GM12878 (cell line): ENCODE results near the gene POLR3A. TPM values are rescaled to one million over a fixed set of nuclear protein-coding genes. Genes with fewer than 3 reads are reported as not detected.

ENCODE experiments used
- BACH1 ChIP-seq: fragments of 450-650 bp; IDR thresholded peaks from 2 replicates; pipeline ENCODE4 v1.6.1; 2017; ENCODE audit warnings: mild to moderate bottlenecking, borderline replicate concordance
- BCL11A ChIP-seq: IDR thresholded peaks from 2 replicates; pipeline ENCODE4 v1.6.1; 2011; ENCODE audit warnings: low read depth, low read length
- BHLHE40 ChIP-seq, 2 experiments: fragments of 450-650 bp in 1 of 2; IDR thresholded peaks; 2 replicates each; pipeline ENCODE4 v1.6.1; 2011 to 2017; ENCODE audit warnings: low read depth in 2 of 2, borderline replicate concordance in 1 of 2, improper control_type of control experiment in 1 of 2, low read length in 1 of 2, mild to moderate bottlenecking in 1 of 2
- BRCA1 ChIP-seq: IDR thresholded peaks from 2 replicates; pipeline ENCODE4 v1.6.1; 2011; ENCODE audit warnings: low read depth, low read length, improper control_type of control experiment
- CHD1 ChIP-seq: IDR thresholded peaks from 2 replicates; pipeline ENCODE4 v1.6.1; 2012; ENCODE audit warnings: low read depth, low read length, improper control_type of control experiment
- CHD2 ChIP-seq: IDR thresholded peaks from 2 replicates; pipeline ENCODE4 v1.6.1; 2011; ENCODE audit warnings: low read depth, low read length, improper control_type of control experiment, borderline replicate concordance
- DPF2 ChIP-seq: fragments of 450-650 bp; IDR thresholded peaks from 2 replicates; pipeline ENCODE4 v1.6.1; 2017; ENCODE audit warnings: mild to moderate bottlenecking
- ETV6 ChIP-seq, 2 experiments: fragments of 450-650 bp in 1 of 2; IDR thresholded peaks in 1 of 2; conservative IDR thresholded peaks in 1 of 2; 2 replicates each; pipeline ENCODE4 v1.6.1; 2014; ENCODE audit warnings: antibody characterized with exemption in 1 of 2, borderline replicate concordance in 1 of 2, low read depth in 1 of 2, mild to moderate bottlenecking in 1 of 2, moderate library complexity in 1 of 2
- HDGF ChIP-seq: fragments of 450-650 bp; IDR thresholded peaks from 2 replicates; pipeline ENCODE4 v1.6.1; 2016; ENCODE audit warnings: antibody characterized with exemption
- HSF1 ChIP-seq: fragments of 150-350 bp; IDR thresholded peaks from 2 replicates; pipeline ENCODE4 v1.6.1; 2014; ENCODE audit warnings: mild to moderate bottlenecking, low read depth, low read length
- MLLT1 ChIP-seq: fragments of 450-650 bp; IDR thresholded peaks from 2 replicates; pipeline ENCODE4 v1.6.1; 2016; ENCODE audit warnings: mild to moderate bottlenecking
- NR2C1 ChIP-seq: fragments of 450-650 bp; IDR thresholded peaks from 2 replicates; pipeline ENCODE4 v1.6.1; 2017; ENCODE audit warnings: antibody characterized with exemption, mild to moderate bottlenecking, moderate library complexity
- NR2F1 ChIP-seq: fragments of 450-650 bp; conservative IDR thresholded peaks from 2 replicates; pipeline ENCODE4 v1.6.1; 2017; ENCODE audit warnings: mild to moderate bottlenecking
- PAX8 ChIP-seq: fragments of 450-650 bp; IDR thresholded peaks from 2 replicates; pipeline ENCODE4 v1.6.1; 2017; ENCODE audit warnings: mild to moderate bottlenecking, moderate library complexity
- PKNOX1 ChIP-seq: fragments of 450-650 bp; IDR thresholded peaks from 2 replicates; pipeline ENCODE4 v1.6.1; 2016; ENCODE audit warnings: mild to moderate bottlenecking
- RELB ChIP-seq: fragments of 450-650 bp; IDR thresholded peaks from 2 replicates; pipeline ENCODE4 v1.6.1; 2017; ENCODE audit warnings: low read depth, mild to moderate bottlenecking, moderate library complexity
- SIN3A ChIP-seq: IDR thresholded peaks from 2 replicates; pipeline ENCODE4 v1.6.1; 2012; ENCODE audit warnings: low read depth, low read length, improper control_type of control experiment
- SMAD1 ChIP-seq: fragments of 450-650 bp; IDR thresholded peaks from 2 replicates; pipeline ENCODE4 v1.6.1; 2018; ENCODE audit warnings: mild to moderate bottlenecking, low read depth; ENCODE audit not compliant: partially characterized antibody
- SMAD5 ChIP-seq: IDR thresholded peaks from 2 replicates; pipeline ENCODE4 v1.6.1; 2016; ENCODE audit warnings: antibody characterized with exemption, low read depth
- SPI1 ChIP-seq: IDR thresholded peaks from 2 replicates; pipeline ENCODE4 v1.6.1; 2011; ENCODE audit warnings: low read depth, mild to moderate bottlenecking, low read length, moderate library complexity, borderline replicate concordance; ENCODE audit not compliant: insufficient read depth
- SUZ12 ChIP-seq: fragments of 200-600 bp; sonication (generic); IDR thresholded peaks from one replicate; pipeline ENCODE4 v1.6.1; 2018; ENCODE audit warnings: antibody characterized with exemption, mild to moderate bottlenecking; ENCODE audit not compliant: unreplicated experiment
- YY1 ChIP-seq: IDR thresholded peaks from 2 replicates; pipeline ENCODE4 v1.6.1; 2011; ENCODE audit warnings: low read depth, mild to moderate bottlenecking, low read length
- ZSCAN29 ChIP-seq: fragments of 450-650 bp; IDR thresholded peaks from 2 replicates; pipeline ENCODE4 v1.6.1; 2017; ENCODE audit warnings: mild to moderate bottlenecking, moderate library complexity
- polyA plus RNA-seq, 11 experiments: library from polyadenylated mRNA; depleted of rRNA in 4 of 11; unstranded in 6 of 11; stranded (reverse) in 5 of 11; fragments of >200 nt; fragmentation: Nextera tagmentation in 4 of 11; fragmentation: Illumina TruSeq in 1 of 11; extraction: Ambion mirVana in 4 of 11; extraction: Trizol in 1 of 11; gene quantifications; 1 replicate in 1 of 11; 2 replicates in 10 of 11; pipeline versions ENCODE4 v1.2.1 to v1.2.3, GENCODE V29; 2011 to 2016; ENCODE audit warnings: inconsistent platforms in 2 of 11, missing spikeins in 2 of 11, low read depth in 1 of 11
- total RNA-seq, 4 experiments: library from RNA; depleted of rRNA in 3 of 4; stranded (reverse); fragments of >200 nt in 3 of 4; fragmentation: Illumina TruSeq in 1 of 4; extraction: Trizol in 1 of 4; gene quantifications; 2 replicates each; pipeline versions ENCODE4 v1.2.1 to v1.2.3, GENCODE V29; 2013 to 2021

POLR3A gene
- total and polyA plus RNA-seq, 10 of the 15 experiments (the other 5 are each of a cell fraction or from before 2014, with no cell fraction given) = 5.4 to 20.4 (median 14.4) TPM

GRCh38 chr10:77926566-77927401 lies 102.5 kb downstream of the POLR3A start, which contains the start of gene DLG5 (continued):
- TF ChIP-seq MLLT1 (no peak), CHD1 (no peak), NR2C1 (no peak), RELB (no peak), SPI1 (no peak), SIN3A (no peak), BCL11A (no peak), BHLHE40 (IDR thresholded peaks at IDR 0.05; ENCODE audit: borderline replicate concordance in 1 of 2, low read depth in 2 of 2, low read length in 1 of 2) (peak in 1 of 2 experiments; percentile 4; a peak in 1 of 4 replicates), SUZ12 (peak; percentile 55), HSF1 (no peak), HDGF (no peak), ZSCAN29 (no peak), PKNOX1 (no peak), SMAD1 (no peak), PAX8 (no peak), ETV6 (conservative IDR thresholded peaks at IDR 0.05 in 1 of 2, IDR thresholded peaks at IDR 0.05 in 1 of 2; ENCODE audit: borderline replicate concordance in 1 of 2, low read depth in 1 of 2) (no peak), SMAD5 (no peak), YY1 (peak; percentile 63; the same call in 1 of the 2 replicates), BRCA1 (no peak), BACH1 (0 out of 2 replicates have a peak, but pooled peaks have one; percentile 35), CHD2 (no peak), DPF2 (peak; percentile 33; the same call in 1 of the 2 replicates), NR2F1 (0 out of 2 replicates have a peak, but pooled peaks have one; percentile 38)
